ENCODE data around the gene VAPA.

The VAPA gene

GRCh38 chr18:9915291-9916076 lies 1.7 kb downstream of the VAPA start:
- no peak for DNase-seq

GRCh38 chr18:9916077-9916639 lies 2.3 kb downstream of the VAPA start:
- no peak for DNase-seq

DNA sequence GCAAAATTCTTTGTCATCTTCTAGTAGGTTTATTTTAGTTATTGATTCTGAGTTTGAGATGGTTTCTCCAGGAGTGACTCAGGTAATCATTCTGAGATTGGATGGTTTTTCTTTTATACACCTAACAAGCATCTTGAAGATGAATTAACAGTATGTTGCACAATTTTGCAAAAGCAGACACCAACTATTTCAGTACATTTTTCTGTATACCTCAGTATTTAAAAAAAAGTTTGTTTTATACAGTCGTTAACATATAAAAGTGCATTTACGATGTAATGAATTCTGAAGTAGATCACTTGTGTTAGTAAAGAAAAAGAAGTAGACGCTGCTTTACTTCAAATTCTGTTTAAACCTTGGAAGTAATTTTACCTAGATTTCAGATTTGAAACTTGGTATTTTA lies 3.0 kb downstream of the VAPA start:
- no peak for DNase-seq

DNA sequence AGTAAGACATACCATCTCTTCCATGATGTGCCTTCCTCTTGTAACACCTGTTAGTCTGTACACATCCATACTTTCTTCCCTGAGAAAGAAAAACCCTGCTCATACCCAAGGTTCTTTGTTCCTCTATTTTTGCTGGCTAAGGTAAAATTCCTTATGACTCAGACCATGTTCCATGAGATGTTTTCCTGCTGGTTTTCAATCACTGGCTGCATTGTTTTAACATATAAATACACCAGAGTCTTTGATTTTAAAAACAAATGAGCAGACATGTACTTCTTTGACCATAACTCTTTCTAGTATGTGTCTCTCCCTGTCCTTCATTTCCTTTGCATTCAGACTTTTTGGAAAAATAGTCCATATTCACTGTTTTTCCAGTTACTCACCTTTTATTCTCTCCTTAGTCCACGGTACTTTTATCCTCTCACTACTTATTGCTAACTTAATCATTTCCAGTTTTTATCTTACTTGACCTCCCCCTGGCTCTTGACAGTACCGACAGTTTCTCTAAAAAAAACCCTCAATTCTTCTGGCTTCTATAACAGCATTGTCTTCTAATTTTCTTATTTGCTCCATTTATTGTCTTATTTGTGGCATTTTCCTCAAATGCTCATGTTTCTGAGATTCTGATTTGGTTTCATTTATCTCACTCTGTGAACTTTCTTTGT lies 4.3 kb downstream of the VAPA start:
- no peak for DNase-seq

- no peak for DNase-seq
Observed at GRCh38 chr18:9919564-9920232, 5.9 kb downstream of the VAPA start.

DNA sequence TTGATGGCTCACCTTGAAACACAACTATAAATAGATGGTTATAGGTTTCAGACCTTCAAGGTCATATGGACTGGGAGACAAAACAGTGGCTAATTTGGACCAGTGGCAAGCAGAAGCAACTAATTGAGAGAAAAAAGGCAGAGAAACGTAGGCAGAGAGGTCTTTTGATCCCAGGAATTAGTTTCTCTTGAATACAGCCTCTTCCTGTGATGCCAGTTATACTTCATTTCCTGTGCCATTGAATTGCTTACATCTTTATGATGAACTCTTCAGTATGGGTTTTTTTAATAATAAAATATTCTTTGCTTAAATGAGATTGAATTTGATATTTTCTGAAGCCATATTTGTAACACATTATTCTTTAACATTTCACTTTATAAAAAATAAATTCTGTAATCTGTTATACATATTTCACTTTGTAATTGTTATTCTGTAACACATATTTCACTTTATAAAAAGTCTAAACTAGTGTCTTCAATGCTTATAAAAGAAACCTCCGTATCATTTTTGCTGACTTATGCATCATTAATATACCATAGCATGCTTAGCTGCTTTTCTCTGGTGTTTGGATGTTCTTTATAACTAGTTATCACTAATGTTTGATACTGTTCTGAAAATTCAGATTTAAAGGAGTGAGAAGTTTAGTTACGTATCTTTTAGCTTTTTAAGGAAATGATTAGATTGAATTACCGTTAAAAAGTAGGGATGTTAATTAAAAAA lies 8.9 kb downstream of the VAPA start:
- DNase-seq, result no peak

- DNase-seq, result no peak
Observed at GRCh38 chr18:9924371-9924943, 10.6 kb downstream of the VAPA start.

- DNase-seq, result no peak
Observed at GRCh38 chr18:9925369-9925768, 11.6 kb downstream of the VAPA start.

DNA sequence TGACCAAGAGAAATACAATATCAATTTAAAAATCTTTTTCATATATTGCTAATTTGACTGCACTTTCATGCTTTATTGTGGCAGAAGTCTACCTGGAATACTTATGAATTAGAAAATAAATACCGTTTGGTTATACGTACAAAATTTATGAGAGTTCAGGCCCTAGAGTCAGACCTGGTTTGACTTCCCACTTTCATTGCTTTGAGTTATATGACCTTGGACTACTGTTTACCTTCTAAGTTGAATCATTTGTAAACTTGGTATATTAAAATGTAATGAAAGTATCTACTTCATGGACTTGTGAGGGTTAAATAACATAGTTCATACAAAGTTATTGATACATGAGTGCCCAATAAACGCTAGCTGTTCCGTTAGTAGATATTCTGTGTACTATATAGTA lies 12.0 kb downstream of the VAPA start:
- DNase-seq, result no peak

DNA sequence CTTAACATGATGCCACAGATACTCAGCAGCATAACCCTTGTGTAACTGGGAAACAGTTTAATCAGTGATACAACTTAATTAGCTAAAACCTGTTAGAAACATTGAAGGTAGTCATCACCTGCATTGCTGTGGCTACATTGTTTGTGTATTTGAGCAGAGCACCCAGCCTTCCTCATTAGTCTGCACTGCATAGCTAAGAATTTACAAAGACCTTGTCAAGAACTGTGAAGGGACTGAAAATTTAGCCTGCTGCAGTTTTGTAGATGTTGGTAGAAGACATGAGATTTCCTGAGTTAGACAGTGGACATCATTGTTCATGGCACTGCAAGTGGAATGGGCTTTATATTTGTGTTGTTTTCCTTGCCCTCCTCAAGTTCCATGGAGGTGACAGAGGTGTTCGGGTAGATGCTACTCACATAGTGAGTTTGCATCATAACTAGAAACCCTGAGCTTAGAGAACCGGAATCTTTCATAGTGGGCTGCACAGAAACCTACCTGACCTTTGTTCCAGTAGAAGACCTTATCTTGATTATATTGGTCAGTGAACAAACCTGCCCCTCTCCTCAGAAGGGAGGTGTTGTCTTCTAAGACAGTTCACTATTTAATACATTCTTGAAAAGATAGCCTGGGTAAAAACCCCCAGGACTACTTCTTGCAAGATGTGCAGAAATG lies 12.5 kb downstream of the VAPA start:
- no peak for DNase-seq

DNA sequence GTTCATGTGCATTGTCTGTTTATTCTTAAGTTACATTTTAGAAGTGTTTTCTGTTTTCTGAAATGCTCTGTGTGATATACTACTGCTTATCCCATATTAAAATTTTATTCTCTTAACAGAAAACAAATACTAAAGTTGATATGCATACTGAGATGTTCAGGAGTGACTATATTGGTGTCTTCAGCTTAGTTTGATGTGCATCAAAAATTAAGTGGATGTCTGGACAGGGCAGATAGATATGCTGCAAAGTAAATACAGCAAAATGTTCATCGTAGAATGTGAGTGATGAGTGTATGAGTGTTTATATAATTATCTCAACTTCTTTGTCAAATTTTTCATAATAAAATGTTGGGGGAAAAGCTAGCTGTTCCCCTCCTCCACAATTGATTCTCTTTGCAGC lies 13.2 kb downstream of the VAPA start:
- no peak for DNase-seq

- no peak for DNase-seq
Observed at GRCh38 chr18:9927392-9928063, 13.7 kb downstream of the VAPA start.

DNA sequence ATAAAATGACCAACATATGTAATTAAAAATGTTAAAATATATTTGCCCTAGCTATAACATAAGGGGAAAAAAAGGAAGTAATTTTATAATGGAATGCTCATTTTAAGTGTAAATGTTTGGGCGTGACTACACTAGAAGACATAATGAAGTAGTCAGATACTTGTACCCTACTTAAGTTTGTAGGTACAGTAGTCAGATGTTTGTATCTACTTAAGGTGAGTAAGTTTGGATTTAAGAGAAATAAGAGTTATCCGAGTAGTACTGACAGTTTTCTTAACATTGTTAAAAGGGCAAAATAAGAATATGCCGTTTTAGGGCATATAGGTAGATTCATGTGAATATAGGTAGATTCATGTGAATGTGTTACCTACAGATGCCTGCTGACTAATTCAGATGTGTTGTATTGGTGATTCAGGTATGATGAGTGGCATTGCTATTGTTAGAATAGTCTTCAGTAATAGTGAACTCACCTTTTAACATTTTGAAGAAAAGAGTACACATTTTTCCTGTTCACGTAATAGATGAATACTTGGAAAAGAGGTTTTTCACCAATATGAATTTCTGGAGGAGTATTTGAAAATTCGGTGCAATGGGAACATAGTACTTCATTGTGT lies 14.9 kb downstream of the VAPA start:
- DNase-seq, result no peak

- no peak for DNase-seq
Observed at GRCh38 chr18:9930299-9930884, 16.6 kb downstream of the VAPA start.

- DNase-seq, result no peak
Observed at GRCh38 chr18:9931146-9931545, 17.3 kb downstream of the VAPA start.

- DNase-seq, result no peak
Observed at GRCh38 chr18:9931678-9932077, 17.9 kb downstream of the VAPA start.

DNA sequence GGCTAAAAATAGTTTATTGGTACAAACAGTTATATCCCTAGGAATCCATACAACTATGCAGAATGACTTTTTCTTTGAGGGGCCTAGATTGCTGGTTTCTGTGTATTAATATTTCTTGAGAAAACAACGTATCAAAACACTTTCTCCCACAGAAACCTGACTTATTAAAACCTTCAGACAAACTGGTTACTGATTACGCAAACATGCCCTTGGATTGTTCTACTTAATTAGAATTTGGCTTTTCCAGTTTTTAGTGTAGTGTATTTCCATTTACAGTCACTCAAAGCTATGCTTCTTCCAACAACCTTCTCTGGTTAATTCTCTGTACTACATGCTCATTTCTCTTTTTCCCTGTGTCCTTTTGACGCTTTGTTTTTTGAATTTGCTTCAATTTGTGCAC lies 20.0 kb downstream of the VAPA start:
- DNase-seq, result no peak

DNA sequence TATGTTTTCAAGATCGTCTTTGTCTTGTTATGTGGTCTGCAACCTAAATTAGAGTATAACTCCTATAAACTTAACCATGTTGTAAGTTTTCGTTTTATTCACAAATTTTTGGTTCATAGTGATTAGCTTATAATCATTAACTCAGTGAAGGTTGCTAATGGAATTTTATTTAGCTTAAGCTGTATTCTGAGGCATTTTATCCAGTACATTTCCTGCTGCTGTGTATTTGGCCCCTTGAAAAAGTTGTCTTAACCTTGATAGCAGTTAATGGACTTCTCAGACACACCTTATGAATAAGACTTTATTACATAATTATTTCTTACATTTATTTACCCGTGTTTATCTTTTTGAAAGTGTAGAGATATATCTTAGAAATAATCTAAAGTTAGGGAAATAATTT lies 20.5 kb downstream of the VAPA start:
- no peak for DNase-seq

DNA sequence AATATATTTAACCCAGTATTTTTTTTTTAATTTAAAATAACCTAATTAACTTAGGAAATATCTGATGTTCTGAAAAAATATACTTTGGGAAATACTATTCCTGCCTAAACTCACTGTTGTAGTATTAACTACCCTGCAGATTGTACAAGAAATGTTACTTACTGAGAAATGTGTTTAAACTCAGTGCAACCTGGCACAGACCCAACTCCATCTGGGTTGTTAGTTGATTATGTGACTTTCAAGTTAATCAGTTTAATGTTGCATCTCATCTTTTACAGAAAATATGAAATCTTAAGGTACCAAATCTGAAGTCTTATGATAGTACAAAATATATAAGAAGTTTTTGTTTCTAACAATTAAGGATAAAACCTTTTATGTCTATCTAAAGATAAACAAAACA lies 27.3 kb downstream of the VAPA start:
- DNase-seq, result no peak

GRCh38 chr18:9941660-9942059 lies 27.8 kb downstream of the VAPA start:
- DNase-seq, result no peak

GRCh38 chr18:9943311-9943710 lies 29.5 kb downstream of the VAPA start:
- DNase-seq, result no peak
